ENCODE data around the gene PPHLN1.

- no peak for TF ChIP-seq POLR2AphosphoS5 (IDR thresholded peaks at IDR 0.05; ENCODE audit: low read depth, low read length)
- TF ChIP-seq TAF1 (IDR thresholded peaks at IDR 0.05; ENCODE audit: borderline replicate concordance, insufficient read depth, low read length) = no peak
These were observed 136.5 kb downstream of the PPHLN1 start for GRCh38 chr12:42462486-42462885.

Measured in PFSK-1 (cell line).